NCI-H146 (cell line): Measurements from ENCODE around the gene ANXA2.

Experiments
- DNase-seq: peaks from one replicate; lab custom pipeline; 2025; lab: John Stamatoyannopoulos, UW

ANXA2 gene

GRCh38 chr15:60370105-60370868, 27.5 kb downstream of the ANXA2 start:
- no peak for DNase-seq

- no peak for DNase-seq
Measured at GRCh38 chr15:60369696-60370095, 28.1 kb downstream of the ANXA2 start.

DNA sequence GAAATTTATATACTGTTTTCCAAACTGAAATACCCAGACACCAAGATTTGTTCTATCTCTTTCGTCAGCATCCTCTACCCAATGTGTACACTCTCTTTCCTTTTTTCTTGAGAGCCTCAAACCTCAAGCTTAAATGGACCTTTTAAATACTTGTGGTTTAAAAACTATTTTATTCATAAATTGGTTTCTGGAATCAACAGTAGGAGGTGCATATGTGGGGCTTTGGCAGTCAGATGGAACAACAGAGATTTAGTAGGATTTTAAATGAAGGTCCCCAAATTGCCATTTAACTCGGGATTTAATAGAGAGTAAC, 33.2 kb downstream of the ANXA2 start:
- DNase-seq: no peak

DNA sequence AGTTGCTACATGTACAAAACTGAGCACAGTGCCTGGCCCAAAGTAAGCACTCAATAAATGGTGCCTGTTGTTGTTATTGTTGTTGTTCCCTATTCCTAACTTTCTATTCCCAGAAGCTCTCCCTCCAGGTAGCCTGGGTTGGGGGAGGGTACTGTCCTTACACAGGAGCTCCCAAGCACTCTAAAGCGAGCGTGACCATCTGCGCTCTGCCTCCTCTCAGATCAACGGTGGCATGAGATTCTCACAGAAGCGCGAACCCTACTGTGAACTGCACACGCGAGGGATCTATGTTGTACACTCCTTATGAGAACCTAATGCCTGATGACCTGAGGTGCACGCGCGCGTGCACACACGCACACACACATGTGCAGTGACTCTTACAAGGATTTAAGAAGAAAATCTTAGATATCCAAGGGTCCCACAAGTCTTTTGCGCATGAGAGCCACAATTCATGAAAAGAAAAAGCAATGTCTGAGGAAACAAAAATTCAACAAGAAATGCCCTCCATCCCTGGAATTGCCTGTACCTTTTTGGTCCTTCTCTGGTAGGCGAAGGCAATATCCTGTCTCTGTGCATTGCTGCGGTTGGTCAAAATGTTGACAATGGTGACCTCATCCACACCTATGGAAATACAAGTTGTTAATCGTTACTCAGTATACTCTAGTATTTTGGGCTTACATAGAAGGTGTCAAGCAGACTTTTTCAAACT, 33.7 kb downstream of the ANXA2 start:
- DNase-seq: no peak

- DNase-seq: no peak
Measured at GRCh38 chr15:60363087-60363549, 34.7 kb downstream of the ANXA2 start.

DNA sequence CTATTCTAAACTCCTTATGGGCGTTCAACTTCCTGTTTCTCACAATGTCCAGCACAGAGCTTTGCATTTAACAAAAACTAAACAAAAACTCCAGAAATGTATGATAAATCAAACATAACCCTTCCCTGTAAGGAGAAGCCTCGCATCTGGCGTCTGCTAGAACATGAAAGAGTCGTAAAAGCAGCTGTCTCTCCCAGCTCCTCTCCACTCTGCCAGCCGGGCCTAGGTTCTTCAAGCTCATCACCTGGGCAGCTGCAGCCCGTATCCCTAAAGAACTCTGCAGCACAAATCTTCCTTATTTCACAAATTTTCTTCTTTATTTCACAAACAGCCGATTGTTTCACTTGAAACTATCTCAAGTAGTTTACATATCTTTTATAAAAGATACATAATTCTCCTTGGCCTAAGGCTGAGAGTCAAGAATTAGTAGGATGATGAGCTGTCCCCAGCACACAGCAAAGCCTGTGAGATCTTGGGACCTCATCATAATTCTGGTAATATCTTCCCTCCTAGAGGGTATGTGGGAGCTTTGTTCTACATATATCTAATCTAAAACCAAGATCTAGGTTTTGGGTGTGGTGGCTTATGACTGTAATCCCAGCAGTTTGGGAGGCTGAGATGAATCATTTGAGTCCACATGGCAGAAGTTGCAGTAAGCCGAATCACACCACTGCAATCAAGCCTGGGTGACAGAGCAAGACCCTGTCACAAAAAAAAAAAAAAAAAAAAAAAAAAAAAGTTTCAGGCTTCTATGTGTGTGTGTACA, 35.3 kb downstream of the ANXA2 start:
- no peak for DNase-seq

DNA sequence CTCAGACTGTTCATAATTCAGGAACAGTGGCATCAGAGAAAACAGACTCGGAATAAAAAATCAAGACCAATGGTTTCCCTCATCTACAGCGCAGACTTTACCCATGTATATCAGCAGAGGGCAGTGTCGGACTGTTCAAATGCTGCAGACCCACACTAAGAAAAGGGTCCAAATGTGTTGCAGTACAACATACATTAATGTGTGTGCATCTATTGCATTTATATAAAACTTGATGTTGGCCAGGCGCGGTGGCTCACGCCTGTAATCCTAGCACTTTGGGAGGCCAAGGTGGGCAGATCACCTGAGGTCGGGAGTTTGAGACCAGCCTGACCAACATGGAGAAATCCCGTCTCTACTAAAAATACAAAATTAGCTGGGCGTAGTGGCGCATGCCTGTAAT, 38.0 kb downstream of the ANXA2 start:
- peak; percentile 35 for DNase-seq

GRCh38 chr15:60358935-60359682, 38.7 kb downstream of the ANXA2 start:
- DNase-seq: no peak

- no peak for DNase-seq
Measured at GRCh38 chr15:60356832-60357231, 41.0 kb downstream of the ANXA2 start.

GRCh38 chr15:60355148-60355857, 42.5 kb downstream of the ANXA2 start:
- no peak for DNase-seq

DNA sequence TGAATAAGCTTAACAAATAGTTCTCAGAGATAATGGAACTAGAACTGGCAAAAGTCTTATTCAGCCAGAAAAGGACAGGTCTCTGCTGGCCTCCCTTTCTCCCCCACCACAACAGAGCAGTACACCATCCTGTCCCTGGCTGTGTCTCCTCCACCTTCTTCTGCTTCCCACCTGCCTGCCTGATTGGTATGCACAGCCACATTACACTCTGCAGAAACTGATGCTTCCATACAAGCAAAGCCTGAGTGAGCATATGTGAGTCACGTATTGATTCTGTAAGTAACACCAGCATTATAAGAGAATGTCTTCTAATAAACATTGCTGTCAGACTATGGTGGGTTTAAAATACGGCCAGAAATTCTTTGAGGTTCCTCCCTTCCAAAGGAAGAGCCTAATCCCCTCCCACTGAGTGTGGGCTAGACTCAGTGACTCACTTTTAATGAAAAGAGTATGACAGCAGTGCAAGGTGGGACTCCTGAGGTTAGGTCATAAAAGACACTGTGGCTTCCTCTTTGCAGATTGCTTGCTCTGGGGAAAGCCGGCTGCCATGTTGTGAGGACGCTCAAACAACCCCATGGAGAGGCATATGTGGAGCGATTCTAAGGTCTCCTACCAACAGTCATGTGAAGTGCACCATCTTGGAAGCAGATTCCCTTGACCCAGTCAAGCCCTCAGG, 44.4 kb downstream of the ANXA2 start:
- DNase-seq: no peak

- no peak for DNase-seq
Measured at GRCh38 chr15:60352525-60352924, 45.3 kb downstream of the ANXA2 start.

- no peak for DNase-seq
Measured at GRCh38 chr15:60351066-60351465, 46.7 kb downstream of the ANXA2 start.

- DNase-seq: no peak
Measured at GRCh38 chr15:60350108-60350507, 47.7 kb downstream of the ANXA2 start.

DNA sequence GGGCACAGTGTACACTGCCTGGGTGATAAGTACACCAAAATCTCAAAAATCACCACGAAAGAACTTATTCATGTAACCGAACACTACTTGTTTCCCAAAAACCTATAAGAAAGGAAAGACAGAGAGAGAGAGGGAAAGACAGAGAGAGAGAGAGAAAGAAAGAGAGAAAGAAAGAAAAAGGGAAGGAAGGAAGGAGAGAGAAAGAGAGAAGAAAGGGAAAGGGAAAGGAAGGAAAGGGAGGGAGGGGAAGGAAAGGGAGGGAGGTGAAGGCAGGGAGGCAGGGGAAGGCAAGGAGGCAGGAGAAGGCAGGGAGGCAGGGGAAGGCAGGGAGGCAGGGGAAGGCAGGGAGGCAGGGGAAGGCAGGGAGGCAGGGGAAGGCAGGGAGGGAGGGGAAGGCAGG, 48.2 kb downstream of the ANXA2 start:
- no peak for DNase-seq

DNA sequence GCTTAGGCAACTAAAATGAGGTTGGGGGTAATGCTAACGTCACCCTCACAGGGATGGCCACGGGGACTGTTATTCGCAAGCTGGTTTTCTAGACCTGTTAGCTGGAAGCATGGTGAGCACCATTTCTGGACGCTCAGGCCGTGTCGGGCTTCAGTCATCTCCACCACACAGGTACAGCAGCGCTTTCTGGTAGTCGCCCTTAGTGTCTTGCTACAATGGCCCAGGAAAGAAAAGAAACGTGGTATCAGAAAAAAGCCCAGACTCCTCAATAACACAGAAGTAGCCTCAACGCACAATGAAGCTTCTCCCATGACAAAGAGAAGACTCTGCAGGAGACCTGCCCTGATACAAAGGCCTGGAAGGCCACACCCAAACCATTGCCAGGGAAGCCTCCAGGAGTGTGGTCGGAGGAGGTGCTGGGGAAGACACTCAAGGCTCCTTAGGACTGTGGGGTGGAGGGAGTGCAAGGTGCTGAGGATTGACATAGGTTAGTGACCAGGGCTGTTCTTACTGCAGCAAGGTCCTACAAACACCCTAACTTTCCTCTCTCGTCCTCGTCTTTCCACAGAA, 50.2 kb downstream of the ANXA2 start:
- no peak for DNase-seq

DNA sequence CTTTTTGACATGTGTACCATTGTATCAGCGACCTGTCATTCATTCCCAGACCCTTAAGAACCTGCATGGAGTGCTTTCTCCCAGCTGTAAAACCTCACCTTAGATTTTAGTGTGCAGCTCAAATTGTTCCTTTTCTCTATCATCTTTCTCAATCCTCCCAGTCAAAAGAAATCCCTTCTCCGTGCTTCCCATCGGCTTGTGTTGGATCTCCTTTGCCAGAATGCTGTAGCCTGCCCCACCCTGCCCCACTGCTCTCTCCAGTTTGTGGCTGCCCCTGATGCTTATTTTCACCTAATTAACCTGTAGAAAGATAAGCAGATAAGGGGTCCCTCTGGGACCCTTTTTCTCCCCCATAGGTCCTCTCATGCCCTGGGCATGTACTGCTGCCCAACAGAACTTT, 51.1 kb downstream of the ANXA2 start:
- DNase-seq: no peak

- DNase-seq: no peak
Measured at GRCh38 chr15:60346077-60346476, 51.7 kb downstream of the ANXA2 start.

DNA sequence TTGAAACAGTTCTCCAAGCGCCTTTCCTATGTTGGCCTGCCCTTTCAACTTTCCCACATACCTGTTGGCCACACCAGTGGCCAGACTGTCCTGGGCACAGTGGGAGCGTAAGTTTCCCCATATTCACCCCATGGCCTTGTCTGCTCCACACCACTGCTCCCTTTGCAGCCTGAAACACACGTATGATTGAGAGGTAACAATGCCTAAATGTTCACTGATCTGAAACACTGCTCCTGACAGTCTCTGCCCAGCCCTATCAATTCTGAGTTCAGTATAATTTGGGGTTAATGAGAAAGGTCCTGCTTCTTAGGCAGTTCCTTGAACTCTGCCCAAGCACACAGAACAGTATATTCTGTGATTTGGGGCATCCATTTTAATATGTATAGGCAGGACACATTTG, 52.2 kb downstream of the ANXA2 start:
- DNase-seq: no peak

GRCh38 chr15:60344987-60345386, 52.8 kb downstream of the ANXA2 start:
- no peak for DNase-seq

- DNase-seq: no peak
Measured at GRCh38 chr15:60344461-60344860, 53.3 kb downstream of the ANXA2 start.
